HepG2 (cell line): ENCODE measurements around the gene CUEDC2. TPM values are rescaled to one million over a fixed set of nuclear protein-coding genes. Genes with fewer than 3 reads are reported as not detected.

Source experiments
- ATAC-seq: fragments of 200-7000 bp; cut with Tn5 transposase; 3 replicates; pipeline ENCODE4 v1.9.1; 2020; ENCODE audit warnings: mild to moderate bottlenecking, moderate library complexity
- BruUV-seq: library from RNA; stranded (reverse); fragments of 400-500 nt; replicated peaks from 2 replicates; lab custom pipeline; 2021; lab: Mats Ljungman, UMichigan
- CTCF ChIA-PET: fragments of 300-600 bp; formaldehyde crosslinking; extraction: SDS; loops from one replicate; lab custom pipeline; 2021; ENCODE audit warnings: low total read pairs, inconsistent platforms, low intra/inter-chr PET ratio; lab: Yijun Ruan, JAX
- POLR2A ChIA-PET: fragments of 350-600 bp; sonication (Branson Sonifier 250); formaldehyde crosslinking; loops from one replicate; lab custom pipeline; 2020; ENCODE audit warnings: antibody characterized with exemption, inconsistent platforms; lab: Yijun Ruan, JAX
- DNase-seq: peaks from one replicate; pipeline ENCODE4 v3.0.0-alpha.2; 2015; ENCODE audit warnings: low spot score
- FAIRE-seq: peaks from 3 replicates; lab custom pipeline; 2011; peaks lifted over from hg19 to GRCh38; lab: Jason Lieb, UNC
- H2AFZ ChIP-seq: one replicate; pipeline ENCODE4 v1.6.1; 2011; ENCODE audit warnings: low read length, inconsistent platforms
- H3K27ac ChIP-seq: fragments of 300-600 bp; 3 replicates; pipeline ENCODE4 v1.8.0; 2011; ENCODE audit warnings: mixed run types, mild to moderate bottlenecking, mixed read lengths, low read length, inconsistent platforms; ENCODE audit not compliant: insufficient read depth; ENCODE audit errors: extremely low read length
- H3K27me3 ChIP-seq, 2 experiments: fragments of 200-600 bp in 1 of 2; 2 replicates in 1 of 2; 3 replicates in 1 of 2; pipeline versions ENCODE4 v1.6.0 to v1.8.0; 2011; ENCODE audit warnings: low read length in 2 of 2, mild to moderate bottlenecking in 2 of 2, moderate library complexity in 2 of 2, inconsistent platforms in 1 of 2; ENCODE audit not compliant: insufficient read depth in 2 of 2, control insufficient read depth in 1 of 2
- H3K36me3 ChIP-seq, 2 experiments: fragments of 200-600 bp in 1 of 2; replicated peaks in 1 of 2; 2 replicates in 1 of 2; 3 replicates in 1 of 2; pipeline versions ENCODE4 v1.5.1 to v1.8.0; 2011; ENCODE audit warnings: low read length in 2 of 2, inconsistent platforms in 1 of 2; ENCODE audit not compliant: insufficient read depth in 2 of 2, control insufficient read depth in 1 of 2
- H3K4me1 ChIP-seq: 2 replicates; pipeline ENCODE4 v1.5.1; 2012; ENCODE audit warnings: low read length, inconsistent platforms; ENCODE audit not compliant: insufficient read depth
- H3K4me2 ChIP-seq: 2 replicates; pipeline ENCODE4 v1.6.0; 2011; ENCODE audit warnings: low read depth, low read length, inconsistent platforms
- H3K4me3 ChIP-seq, 3 experiments: fragments of 200-600 bp in 1 of 3; sonication (generic), shearing (Covaris generic) in 1 of 3; replicated peaks in 1 of 3; 2 replicates each; pipeline ENCODE4 v1.5.1; 2011 to 2016; ENCODE audit warnings: low read length in 3 of 3, inconsistent platforms in 2 of 3, low read depth in 2 of 3, mild to moderate bottlenecking in 2 of 3, control low read depth in 1 of 3, mixed read lengths in 1 of 3; ENCODE audit not compliant: insufficient read depth in 1 of 3
- H3K79me2 ChIP-seq: one replicate; pipeline ENCODE4 v1.6.1; 2011; ENCODE audit warnings: low read length, inconsistent platforms; ENCODE audit not compliant: insufficient read depth
- H3K9ac ChIP-seq: 2 replicates; pipeline ENCODE4 v1.6.0; 2011; ENCODE audit warnings: mild to moderate bottlenecking, low read depth, low read length, inconsistent platforms; ENCODE audit not compliant: insufficient read depth
- H3K9me3 ChIP-seq: 2 replicates; pipeline ENCODE4 v1.5.1; 2012; ENCODE audit warnings: mild to moderate bottlenecking, low read length
- H4K20me1 ChIP-seq: 2 replicates; pipeline ENCODE4 v1.6.0; 2011; ENCODE audit warnings: inconsistent platforms, mild to moderate bottlenecking, low read length, moderate library complexity; ENCODE audit not compliant: insufficient read depth
- ATF7-NPFF ChIP-seq: sonication (generic); formaldehyde crosslinking; IDR thresholded peaks from 2 replicates; pipeline ENCODE4 v1.8.1; 2023; ENCODE audit warnings: mild to moderate bottlenecking, low read depth, missing genetic modification reagents, moderate library complexity
- DPF2 ChIP-seq: sonication (generic); formaldehyde crosslinking; IDR thresholded peaks from 2 replicates; pipeline ENCODE4 v1.4.0; 2020; ENCODE audit warnings: mild to moderate bottlenecking, low read depth, missing genetic modification reagents, borderline replicate concordance
- ELF4 ChIP-seq: sonication (generic); formaldehyde crosslinking; IDR thresholded peaks from 2 replicates; pipeline ENCODE4 v1.5.0; 2020; ENCODE audit warnings: missing genetic modification reagents, mild to moderate bottlenecking, moderate library complexity, borderline replicate concordance
- GTF3A ChIP-seq: sonication (generic); formaldehyde crosslinking; conservative IDR thresholded peaks from 2 replicates; pipeline ENCODE4 v1.4.0; 2020; ENCODE audit warnings: mild to moderate bottlenecking, missing genetic modification reagents
- HDAC6 ChIP-seq: fragments of 200-600 bp; sonication (generic); IDR thresholded peaks from 2 replicates; pipeline ENCODE4 v1.7.0; 2017; ENCODE audit warnings: mild to moderate bottlenecking, antibody characterized with exemption, low read length, low read depth
- HNF1B ChIP-seq: sonication (generic); formaldehyde crosslinking; IDR thresholded peaks from 2 replicates; pipeline ENCODE4 v1.5.1; 2020; ENCODE audit warnings: mild to moderate bottlenecking, moderate library complexity, missing genetic modification reagents
- HOMEZ ChIP-seq: IDR thresholded peaks from 2 replicates; pipeline ENCODE4 v1.6.1; 2016; ENCODE audit warnings: low read depth
- JUN ChIP-seq: sonication (generic); formaldehyde crosslinking; IDR thresholded peaks from 2 replicates; pipeline ENCODE4 v1.4.0; 2020; ENCODE audit warnings: mild to moderate bottlenecking, missing genetic modification reagents
- LCORL ChIP-seq, 2 experiments: fragments of 450-650 bp in 1 of 2; sonication (generic) in 1 of 2; formaldehyde crosslinking in 1 of 2; IDR thresholded peaks; 2 replicates each; pipeline versions ENCODE4 v1.5.0 to v1.6.1; 2017 to 2020; ENCODE audit warnings: antibody characterized with exemption in 1 of 2, missing genetic modification reagents in 1 of 2
- MED8 ChIP-seq: sonication (generic); formaldehyde crosslinking; IDR thresholded peaks from 2 replicates; pipeline ENCODE4 v1.8.1; 2023; ENCODE audit warnings: mild to moderate bottlenecking, missing genetic modification reagents; ENCODE audit not compliant: insufficient replicate concordance
- MTA1 ChIP-seq: sonication (generic); formaldehyde crosslinking; IDR thresholded peaks from 2 replicates; pipeline ENCODE4 v1.4.0; 2020; ENCODE audit warnings: missing genetic modification reagents, mild to moderate bottlenecking, borderline replicate concordance
- REXO4 ChIP-seq: sonication (generic); formaldehyde crosslinking; IDR thresholded peaks from 2 replicates; pipeline ENCODE4 v1.8.0; 2022; ENCODE audit warnings: missing genetic modification reagents, mild to moderate bottlenecking, borderline replicate concordance
- ZBTB34 ChIP-seq: sonication (generic); formaldehyde crosslinking; IDR thresholded peaks from 2 replicates; pipeline ENCODE4 v1.8.0; 2022; ENCODE audit warnings: mild to moderate bottlenecking, missing genetic modification reagents
- ZBTB7A ChIP-seq: sonication (generic); formaldehyde crosslinking; IDR thresholded peaks from 2 replicates; pipeline ENCODE4 v1.8.0; 2022; ENCODE audit warnings: mild to moderate bottlenecking, missing genetic modification reagents
- ZNF468 ChIP-seq: sonication (generic); formaldehyde crosslinking; IDR thresholded peaks from 2 replicates; pipeline ENCODE4 v1.8.0; 2022; ENCODE audit warnings: mild to moderate bottlenecking, moderate library complexity, missing genetic modification reagents
- ZNF512B ChIP-seq: sonication (generic); formaldehyde crosslinking; IDR thresholded peaks from 2 replicates; pipeline ENCODE4 v1.5.1; 2020; ENCODE audit warnings: missing genetic modification reagents, mild to moderate bottlenecking, borderline replicate concordance
- ZNF607 ChIP-seq: sonication (generic); formaldehyde crosslinking; IDR thresholded peaks from 2 replicates; pipeline ENCODE4 v1.5.1; 2020; ENCODE audit warnings: missing genetic modification reagents, mild to moderate bottlenecking, borderline replicate concordance
- ZSCAN9 ChIP-seq: IDR thresholded peaks from 2 replicates; pipeline ENCODE4 v1.6.1; 2016; ENCODE audit warnings: borderline replicate concordance
- WGBS: methylation state at CpG from one replicate; pipeline ENCODE4 v1.1.6; 2017; ENCODE audit warnings: low lambda C conversion rate; 5-methylcytosine and 5-hydroxymethylcytosine counted together
- in situ Hi-C: cut with HindIII; loops from 2 replicates; pipeline ENCODE4 v1.10.0; 2017; ENCODE audit warnings: low pct_unique_long_range_greater_than_20kb; ENCODE audit not compliant: extremely low pct_ligation_motif_present
- intact Hi-C: fragments of 100-400 bp; cut with micrococcal nuclease; formaldehyde crosslinking; loops from one replicate; pipeline ENCODE4 v1.10.0; 2022; ENCODE audit not compliant: unreplicated experiment
- polyA plus RNA-seq, 8 experiments: library from polyadenylated mRNA; depleted of rRNA in 3 of 8; stranded (reverse) in 7 of 8; unstranded in 1 of 8; fragments of >200 nt; fragmentation: Illumina TruSeq in 4 of 8; extraction: Trizol in 4 of 8; gene quantifications; 2 replicates each; pipeline versions ENCODE4 v1.2.1 to v1.2.3, GENCODE V29; 2011 to 2016; ENCODE audit warnings: low read depth in 4 of 8, missing spikeins in 1 of 8, mixed read lengths in 1 of 8; ENCODE audit not compliant: insufficient read depth in 1 of 8
- total RNA-seq, 5 experiments: library from RNA; depleted of rRNA; stranded (reverse); fragments of >200 nt; fragmentation: Illumina TruSeq; extraction: Trizol; gene quantifications; 2 replicates each; pipeline ENCODE4 v1.2.3, GENCODE V29; 2016; ENCODE audit warnings: low read depth in 1 of 5

The CUEDC2 gene
- total and polyA plus RNA-seq, 2 of the 13 experiments (the other 11 are each of a cell fraction or from before 2014, with no cell fraction given) = 13.1 to 18.4 TPM

GRCh38 chr10:102467318-102467717 is 34.9 kb upstream of the CUEDC2 start:
- Histone ChIP-seq H3K4me2 (no peak overlapping the region), H2AFZ (no peak overlapping the region), H3K4me3 (no peak overlapping the region), H3K27ac (no peak overlapping the region), H3K9me3 (no peaks in the 10 kb centered on the region), H3K27me3 (no peaks in the 10 kb centered on the region), H3K36me3 (no peaks in the 10 kb centered on the region), H4K20me1 (no peaks in the 10 kb centered on the region), H3K9ac (no peak overlapping the region), H3K4me1 (peaks cover 20% of the 10 kb centered on the region), H3K79me2 (no peaks in the 10 kb centered on the region)
- FAIRE-seq = no peak
- in situ Hi-C loops (no loop called here), intact Hi-C loops (no loop called here)
- WGBS = 83% methylated on average over 6 of the region's 6 CpGs
- no TSS peak for BruUV-seq
- ChIA-PET CTCF (no interaction called here), POLR2A (interaction anchor here (0.8 kb wide), 1 partner anchor 16 kb away, joined by 3 read pairs; no protein-coding TSS in a partner anchor)
- no peak for ATAC-seq
- DNase-seq = no peak
- TF ChIP-seq GTF3A (CRISPR knock-in tag) (no peak), ZBTB7A (CRISPR knock-in tag) (no peak), JUN (CRISPR knock-in tag) (no peak), ELF4 (CRISPR knock-in tag) (no peak), ZNF512B (CRISPR knock-in tag) (no peak), ZBTB34 (CRISPR knock-in tag) (no peak), HDAC6 (no peak), ZNF468 (CRISPR knock-in tag) (no peak), MTA1 (CRISPR knock-in tag) (no peak), ATF7-NPFF (no peak), HOMEZ (CRISPR knock-in tag) (no peak), ZSCAN9 (CRISPR knock-in tag) (no peak), REXO4 (CRISPR knock-in tag) (no peak), MED8 (CRISPR knock-in tag) (no peak), HNF1B (CRISPR knock-in tag) (no peak), LCORL (IDR thresholded peaks at IDR 0.05) (no peak), LCORL (CRISPR knock-in tag; IDR thresholded peaks at IDR 0.05) (no peak), ZNF607 (CRISPR knock-in tag) (no peak), DPF2 (CRISPR knock-in tag) (no peak)
